GM12878 (cell line): ENCODE data around the gene VIP. TPM values are rescaled to one million over a fixed set of nuclear protein-coding genes. Genes with fewer than 3 reads are reported as not detected.

ENCODE experiments used
- ATAC-seq: fragments of 200-7000 bp; cut with Tn5 transposase; 3 replicates; pipeline ENCODE4 v1.9.1; 2020; ENCODE audit warnings: mild to moderate bottlenecking, moderate library complexity
- BruUV-seq: library from RNA; stranded (reverse); fragments of 400-500 nt; replicated peaks from 2 replicates; lab custom pipeline; 2021; lab: Mats Ljungman, UMichigan
- CTCF ChIA-PET: fragments of 300-600 bp; sonication (Branson Sonifier 250); formaldehyde crosslinking; extraction: SDS; loops from one replicate; lab custom pipeline; 2021; ENCODE audit warnings: inconsistent platforms; lab: Yijun Ruan, JAX
- POLR2A ChIA-PET: fragments of 350-600 bp; formaldehyde crosslinking; extraction: SDS; loops from one replicate; lab custom pipeline; 2021; ENCODE audit warnings: inconsistent platforms; lab: Charles Lee
- RAD21 ChIA-PET: fragments of 300-600 bp; sonication (Branson Sonifier 250); formaldehyde crosslinking; loops from one replicate; lab custom pipeline; 2023; ENCODE audit warnings: antibody characterized with exemption; ENCODE audit not compliant: unreplicated experiment; lab: Charles Lee
- SMC1A ChIA-PET: fragments of 300-600 bp; sonication (Branson Sonifier 250); formaldehyde crosslinking; loops from one replicate; lab custom pipeline; 2023; ENCODE audit not compliant: unreplicated experiment, uncharacterized antibody; lab: Charles Lee
- DNase-seq: peaks from one replicate; pipeline ENCODE4 v3.0.0-alpha.2; 2011; ENCODE audit warnings: low read depth, low spot score
- FAIRE-seq: peaks from 3 replicates; lab custom pipeline; 2011; peaks lifted over from hg19 to GRCh38; lab: Jason Lieb, UNC
- H2AFZ ChIP-seq: 2 replicates; pipeline ENCODE4 v1.6.0; 2011; ENCODE audit warnings: low read depth, low read length, control low read depth; ENCODE audit not compliant: control insufficient read depth
- H3K27ac ChIP-seq: 2 replicates; pipeline ENCODE4 v1.5.1; 2011; ENCODE audit warnings: control low read depth; ENCODE audit not compliant: control insufficient read depth, insufficient read depth
- H3K27me3 ChIP-seq, 2 experiments: replicated peaks in 1 of 2; 2 replicates each; pipeline versions ENCODE4 v1.6.0 to v1.6.1; 2011; ENCODE audit warnings: low read length in 1 of 2; ENCODE audit not compliant: control insufficient read depth in 2 of 2, insufficient read depth in 2 of 2
- H3K36me3 ChIP-seq, 2 experiments: 2 replicates each; pipeline ENCODE4 v1.5.1; 2011; ENCODE audit warnings: low read length in 1 of 2; ENCODE audit not compliant: control insufficient read depth in 2 of 2, insufficient read depth in 2 of 2
- H3K4me1 ChIP-seq: 2 replicates; pipeline ENCODE4 v1.6.1; 2011; ENCODE audit warnings: mild to moderate bottlenecking, low read length, moderate library complexity, mixed read lengths; ENCODE audit not compliant: control insufficient read depth, insufficient read depth
- H3K4me2 ChIP-seq: 2 replicates; pipeline ENCODE4 v1.6.0; 2011; ENCODE audit warnings: control low read depth; ENCODE audit not compliant: control insufficient read depth, insufficient read depth
- H3K4me3 ChIP-seq: fragments of 200-600 bp; sonication (generic); 2 replicates; pipeline ENCODE4 v1.5.1; 2016
- H3K79me2 ChIP-seq: 2 replicates; pipeline ENCODE4 v1.6.0; 2011; ENCODE audit warnings: low read length; ENCODE audit not compliant: control insufficient read depth, insufficient read depth
- H3K9ac ChIP-seq: 2 replicates; pipeline ENCODE4 v1.8.0; 2011; ENCODE audit warnings: low read length, control low read depth, mixed read lengths; ENCODE audit not compliant: control insufficient read depth, insufficient read depth
- H3K9me3 ChIP-seq: replicated peaks from 3 replicates; pipeline ENCODE4 v1.5.1; 2011; ENCODE audit warnings: mild to moderate bottlenecking, low read length; ENCODE audit not compliant: control insufficient read depth, insufficient read depth
- H4K20me1 ChIP-seq: 2 replicates; pipeline ENCODE4 v1.6.0; 2011; ENCODE audit not compliant: control insufficient read depth, insufficient read depth
- BACH1 ChIP-seq: fragments of 450-650 bp; IDR thresholded peaks from 2 replicates; pipeline ENCODE4 v1.6.1; 2017; ENCODE audit warnings: mild to moderate bottlenecking, borderline replicate concordance
- DPF2 ChIP-seq: fragments of 450-650 bp; IDR thresholded peaks from 2 replicates; pipeline ENCODE4 v1.6.1; 2017; ENCODE audit warnings: mild to moderate bottlenecking
- KAT2A ChIP-seq: conservative IDR thresholded peaks from 2 replicates; pipeline ENCODE4 v1.6.1; 2011; ENCODE audit warnings: low read depth, low read length; ENCODE audit not compliant: control insufficient read depth
- MYC ChIP-seq: IDR thresholded peaks from 2 replicates; pipeline ENCODE4 v1.6.1; 2011; ENCODE audit warnings: mild to moderate bottlenecking, low read length, moderate library complexity, inconsistent platforms; ENCODE audit not compliant: insufficient read depth, insufficient replicate concordance, insufficient read length, severe bottlenecking
- NFYA ChIP-seq: IDR thresholded peaks from 2 replicates; pipeline ENCODE4 v1.6.1; 2011; ENCODE audit warnings: low read depth, mild to moderate bottlenecking, low read length, improper control_type of control experiment, borderline replicate concordance
- NRF1 ChIP-seq: conservative IDR thresholded peaks from 2 replicates; pipeline ENCODE4 v1.6.1; 2011; ENCODE audit warnings: mild to moderate bottlenecking, low read depth, low read length, improper control_type of control experiment
- PAX8 ChIP-seq: fragments of 450-650 bp; IDR thresholded peaks from 2 replicates; pipeline ENCODE4 v1.6.1; 2017; ENCODE audit warnings: mild to moderate bottlenecking, moderate library complexity
- RAD21 ChIP-seq: IDR thresholded peaks from 2 replicates; pipeline ENCODE4 v1.6.1; 2011; ENCODE audit warnings: mild to moderate bottlenecking, low read depth, low read length, moderate library complexity; ENCODE audit not compliant: insufficient read depth
- RELA ChIP-seq: fragments of 450-650 bp; IDR thresholded peaks from 2 replicates; pipeline ENCODE4 v1.8.0; 2014; ENCODE audit warnings: borderline replicate concordance; ENCODE audit not compliant: partially characterized antibody
- SMC3 ChIP-seq: IDR thresholded peaks from 2 replicates; pipeline ENCODE4 v1.6.1; 2011; ENCODE audit warnings: low read length, improper control_type of control experiment, borderline replicate concordance
- TAF1 ChIP-seq: IDR thresholded peaks from 2 replicates; pipeline ENCODE4 v1.6.1; 2011; ENCODE audit warnings: mild to moderate bottlenecking, low read depth, low read length, borderline replicate concordance
- TARDBP ChIP-seq: IDR thresholded peaks from 2 replicates; pipeline ENCODE4 v1.6.1; 2016; ENCODE audit warnings: borderline replicate concordance
- ZZZ3 ChIP-seq: IDR thresholded peaks from 2 replicates; pipeline ENCODE4 v1.6.1; 2011; ENCODE audit warnings: low read depth; ENCODE audit not compliant: control insufficient read depth, insufficient read length
- WGBS: methylation state at CpG from one replicate; pipeline ENCODE4 v1.1.6; 2016; ENCODE audit warnings: low lambda C conversion rate; ENCODE audit not compliant: insufficient replicate concordance, insufficient coverage; ENCODE audit errors: missing lambda C conversion rate; 5-methylcytosine and 5-hydroxymethylcytosine counted together
- in situ Hi-C: fragments of 300-500 bp; cut with MboI; formaldehyde crosslinking; loops from 9 replicates; pipeline ENCODE4 v1.14.3; 2018; ENCODE audit warnings: mixed read lengths
- intact Hi-C: fragments of 100-400 bp; cut with micrococcal nuclease; formaldehyde crosslinking; loops from one replicate; pipeline ENCODE4 v1.14.2; 2022; ENCODE audit not compliant: unreplicated experiment
- polyA plus RNA-seq, 11 experiments: library from polyadenylated mRNA; depleted of rRNA in 4 of 11; unstranded in 6 of 11; stranded (reverse) in 5 of 11; fragments of >200 nt; fragmentation: Nextera tagmentation in 4 of 11; fragmentation: Illumina TruSeq in 1 of 11; extraction: Ambion mirVana in 4 of 11; extraction: Trizol in 1 of 11; gene quantifications; 1 replicate in 1 of 11; 2 replicates in 10 of 11; pipeline versions ENCODE4 v1.2.1 to v1.2.3, GENCODE V29; 2011 to 2016; ENCODE audit warnings: inconsistent platforms in 2 of 11, missing spikeins in 2 of 11, low read depth in 1 of 11
- total RNA-seq, 4 experiments: library from RNA; depleted of rRNA in 3 of 4; stranded (reverse); fragments of >200 nt in 3 of 4; fragmentation: Illumina TruSeq in 1 of 4; extraction: Trizol in 1 of 4; gene quantifications; 2 replicates each; pipeline versions ENCODE4 v1.2.1 to v1.2.3, GENCODE V29; 2013 to 2021
- TF ChIP-seq, protein P1 (sequence below): fragments of 450-650 bp; IDR thresholded peaks from 2 replicates; pipeline ENCODE4 v1.6.1; 2016; ENCODE audit warnings: mild to moderate bottlenecking
- TF ChIP-seq, protein P2 (sequence below): IDR thresholded peaks from 2 replicates; pipeline ENCODE4 v1.6.1; 2011; ENCODE audit warnings: low read depth, low read length, improper control_type of control experiment, borderline replicate concordance
- TF ChIP-seq, protein P3 (sequence below): fragments of 450-650 bp; IDR thresholded peaks from 2 replicates; pipeline ENCODE4 v1.6.1; 2018; ENCODE audit warnings: mild to moderate bottlenecking, low read depth, moderate library complexity; ENCODE audit not compliant: partially characterized antibody
- TF ChIP-seq, protein P4 (sequence below): fragments of 150-350 bp; IDR thresholded peaks from 2 replicates; pipeline ENCODE4 v1.6.1; 2014; ENCODE audit warnings: mild to moderate bottlenecking, low read depth, low read length

Gene VIP
- total and polyA plus RNA-seq, 10 of the 15 experiments (the other 5 are each of a cell fraction or from before 2014, with no cell fraction given), result 0.23 TPM; not detected in 9

DNA sequence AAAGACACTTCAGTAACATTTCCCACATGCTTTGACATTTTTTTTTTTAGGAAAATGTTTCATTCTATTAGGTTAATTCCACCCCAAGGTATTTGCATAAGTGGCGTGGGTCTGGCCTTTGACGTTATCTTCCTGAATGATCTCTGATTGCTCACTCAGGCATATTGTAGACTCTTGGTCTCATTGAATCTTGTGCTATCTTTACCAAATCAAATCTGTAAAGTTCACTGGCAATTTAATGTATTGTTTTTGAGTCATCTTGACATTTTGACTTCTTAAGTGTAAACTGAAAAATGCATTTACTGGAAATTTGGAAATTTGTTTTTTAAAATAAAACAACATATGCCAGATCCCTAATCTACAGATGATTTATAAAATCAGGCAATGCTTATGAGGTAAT, 16.0 kb upstream of the VIP start:
- H2AFZ ChIP-seq, result no peak overlapping the region
- H3K4me1 ChIP-seq, result no peaks in the 10 kb centered on the region
- no peak for ATAC-seq
- H3K4me2 ChIP-seq, result no peak overlapping the region
- CTCF ChIA-PET, result no interaction called here
- no peak overlapping the region for H3K27ac ChIP-seq
- SMC1A ChIA-PET, result no interaction called here
- no peaks in the 10 kb centered on the region for H4K20me1 ChIP-seq
- TF ChIP-seq RAD21 (no peak), TARDBP (no peak), ZZZ3 (no peak), PAX8 (no peak), KAT2A (no peak), BACH1 (no peak), TAF1 (no peak), NRF1 (no peak), DPF2 (no peak), MYC (no peak), RELA (no peak), SMC3 (no peak), NFYA (no peak)
- TF ChIP-seq, protein P1, sequence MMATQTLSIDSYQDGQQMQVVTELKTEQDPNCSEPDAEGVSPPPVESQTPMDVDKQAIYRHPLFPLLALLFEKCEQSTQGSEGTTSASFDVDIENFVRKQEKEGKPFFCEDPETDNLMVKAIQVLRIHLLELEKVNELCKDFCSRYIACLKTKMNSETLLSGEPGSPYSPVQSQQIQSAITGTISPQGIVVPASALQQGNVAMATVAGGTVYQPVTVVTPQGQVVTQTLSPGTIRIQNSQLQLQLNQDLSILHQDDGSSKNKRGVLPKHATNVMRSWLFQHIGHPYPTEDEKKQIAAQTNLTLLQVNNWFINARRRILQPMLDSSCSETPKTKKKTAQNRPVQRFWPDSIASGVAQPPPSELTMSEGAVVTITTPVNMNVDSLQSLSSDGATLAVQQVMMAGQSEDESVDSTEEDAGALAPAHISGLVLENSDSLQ, result no peak
- TF ChIP-seq, protein P2, sequence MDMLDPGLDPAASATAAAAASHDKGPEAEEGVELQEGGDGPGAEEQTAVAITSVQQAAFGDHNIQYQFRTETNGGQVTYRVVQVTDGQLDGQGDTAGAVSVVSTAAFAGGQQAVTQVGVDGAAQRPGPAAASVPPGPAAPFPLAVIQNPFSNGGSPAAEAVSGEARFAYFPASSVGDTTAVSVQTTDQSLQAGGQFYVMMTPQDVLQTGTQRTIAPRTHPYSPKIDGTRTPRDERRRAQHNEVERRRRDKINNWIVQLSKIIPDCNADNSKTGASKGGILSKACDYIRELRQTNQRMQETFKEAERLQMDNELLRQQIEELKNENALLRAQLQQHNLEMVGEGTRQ, result no peak
- TF ChIP-seq, protein P3, sequence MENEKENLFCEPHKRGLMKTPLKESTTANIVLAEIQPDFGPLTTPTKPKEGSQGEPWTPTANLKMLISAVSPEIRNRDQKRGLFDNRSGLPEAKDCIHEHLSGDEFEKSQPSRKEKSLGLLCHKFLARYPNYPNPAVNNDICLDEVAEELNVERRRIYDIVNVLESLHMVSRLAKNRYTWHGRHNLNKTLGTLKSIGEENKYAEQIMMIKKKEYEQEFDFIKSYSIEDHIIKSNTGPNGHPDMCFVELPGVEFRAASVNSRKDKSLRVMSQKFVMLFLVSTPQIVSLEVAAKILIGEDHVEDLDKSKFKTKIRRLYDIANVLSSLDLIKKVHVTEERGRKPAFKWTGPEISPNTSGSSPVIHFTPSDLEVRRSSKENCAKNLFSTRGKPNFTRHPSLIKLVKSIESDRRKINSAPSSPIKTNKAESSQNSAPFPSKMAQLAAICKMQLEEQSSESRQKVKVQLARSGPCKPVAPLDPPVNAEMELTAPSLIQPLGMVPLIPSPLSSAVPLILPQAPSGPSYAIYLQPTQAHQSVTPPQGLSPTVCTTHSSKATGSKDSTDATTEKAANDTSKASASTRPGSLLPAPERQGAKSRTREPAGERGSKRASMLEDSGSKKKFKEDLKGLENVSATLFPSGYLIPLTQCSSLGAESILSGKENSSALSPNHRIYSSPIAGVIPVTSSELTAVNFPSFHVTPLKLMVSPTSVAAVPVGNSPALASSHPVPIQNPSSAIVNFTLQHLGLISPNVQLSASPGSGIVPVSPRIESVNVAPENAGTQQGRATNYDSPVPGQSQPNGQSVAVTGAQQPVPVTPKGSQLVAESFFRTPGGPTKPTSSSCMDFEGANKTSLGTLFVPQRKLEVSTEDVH, result no peak
- TF ChIP-seq, protein P4, sequence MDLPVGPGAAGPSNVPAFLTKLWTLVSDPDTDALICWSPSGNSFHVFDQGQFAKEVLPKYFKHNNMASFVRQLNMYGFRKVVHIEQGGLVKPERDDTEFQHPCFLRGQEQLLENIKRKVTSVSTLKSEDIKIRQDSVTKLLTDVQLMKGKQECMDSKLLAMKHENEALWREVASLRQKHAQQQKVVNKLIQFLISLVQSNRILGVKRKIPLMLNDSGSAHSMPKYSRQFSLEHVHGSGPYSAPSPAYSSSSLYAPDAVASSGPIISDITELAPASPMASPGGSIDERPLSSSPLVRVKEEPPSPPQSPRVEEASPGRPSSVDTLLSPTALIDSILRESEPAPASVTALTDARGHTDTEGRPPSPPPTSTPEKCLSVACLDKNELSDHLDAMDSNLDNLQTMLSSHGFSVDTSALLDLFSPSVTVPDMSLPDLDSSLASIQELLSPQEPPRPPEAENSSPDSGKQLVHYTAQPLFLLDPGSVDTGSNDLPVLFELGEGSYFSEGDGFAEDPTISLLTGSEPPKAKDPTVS, result no peak
- H3K9ac ChIP-seq, result no peak overlapping the region
- H3K27me3 ChIP-seq, result no peaks in the 10 kb centered on the region
- FAIRE-seq, result no peak
- in situ Hi-C loops, result no loop called here
- no TSS peak for BruUV-seq
- RAD21 ChIA-PET, result no interaction called here
- no peaks in the 10 kb centered on the region for H3K9me3 ChIP-seq
- POLR2A ChIA-PET, result no interaction called here
- H3K36me3 ChIP-seq, result no peaks in the 10 kb centered on the region
- no peaks in the 10 kb centered on the region for H3K79me2 ChIP-seq
- intact Hi-C loops, result no loop called here
- WGBS, result 0% methylated on average over 2 of the region's 2 CpGs
- DNase-seq, result no peak
- H3K4me3 ChIP-seq, result no peak overlapping the region
